SK-N-MC (cell line): Measurements from ENCODE around the gene LSM10.

Experiments
- EZH2 ChIP-seq: fragments of 200-600 bp; sonication (generic); IDR thresholded peaks from one replicate; pipeline ENCODE4 v1.6.1; 2017; ENCODE audit warnings: antibody characterized with exemption
- POLR2AphosphoS5 ChIP-seq: IDR thresholded peaks from 2 replicates; pipeline ENCODE4 v1.6.1; 2012; ENCODE audit warnings: mild to moderate bottlenecking, low read depth, low read length, borderline replicate concordance

- TF ChIP-seq POLR2AphosphoS5 (no peak), EZH2 (no peak)
Measured at GRCh38 chr1:36446271-36446670, 48.6 kb upstream of the LSM10 start.
